Activated CD4-positive, CD25-positive, alpha-beta regulatory T cell treated with anti-CD3 and anti-CD28 coated beads, Interleukin-2, amount 50 U/mL, for 16 hours (primary cell): ENCODE measurements around the gene HELLS.
"Not testable (repeated sequence)": the region's sequence is repeated elsewhere in the genome, so short reads cannot be mapped to it uniquely, and the experiment has no call there.

Source experiments
- DNase-seq: peaks from one replicate; pipeline ENCODE4 v3.0.0-alpha.2; 2020; ENCODE audit warnings: low read depth, low spot score

The HELLS gene

GRCh38 chr10:94607111-94607510, 61.5 kb downstream of the HELLS start:
- no peak for DNase-seq

GRCh38 chr10:94608559-94608958, 63.0 kb downstream of the HELLS start:
- DNase-seq = no peak

GRCh38 chr10:94614558-94614957, 69.0 kb downstream of the HELLS start:
- no peak for DNase-seq

GRCh38 chr10:94617389-94617944, 71.9 kb downstream of the HELLS start:
- no peak for DNase-seq

GRCh38 chr10:94622666-94623205, 77.1 kb downstream of the HELLS start:
- DNase-seq = no peak

- no peak for DNase-seq
Observed at GRCh38 chr10:94623572-94623971, 78.0 kb downstream of the HELLS start.

- no peak for DNase-seq
Observed at GRCh38 chr10:94626476-94626875, 80.9 kb downstream of the HELLS start.

GRCh38 chr10:94627511-94627910, 81.9 kb downstream of the HELLS start:
- no peak for DNase-seq

- DNase-seq = no peak
Observed at GRCh38 chr10:94630017-94630688, 84.6 kb downstream of the HELLS start.

GRCh38 chr10:94631077-94631875, 85.7 kb downstream of the HELLS start:
- DNase-seq = no peak

GRCh38 chr10:94632954-94633353, 87.4 kb downstream of the HELLS start:
- DNase-seq = no peak

- not testable (repeated sequence) for DNase-seq
Observed at GRCh38 chr10:94638097-94638496, 92.5 kb downstream of the HELLS start.

- no peak for DNase-seq
Observed at GRCh38 chr10:94639902-94640301, 94.3 kb downstream of the HELLS start.

GRCh38 chr10:94640562-94640961, 95.0 kb downstream of the HELLS start:
- no peak for DNase-seq

GRCh38 chr10:94641480-94641879, 95.9 kb downstream of the HELLS start:
- DNase-seq = no peak

GRCh38 chr10:94644352-94644751, 98.8 kb downstream of the HELLS start:
- no peak for DNase-seq

GRCh38 chr10:94645285-94645684, 99.7 kb downstream of the HELLS start:
- DNase-seq = no peak
